ENCODE measurements around the gene ZNF219. TPM values are rescaled to one million over a fixed set of nuclear protein-coding genes. Genes with fewer than 3 reads are reported as not detected.

ZNF219 gene
- total RNA-seq, 1 donor from 2014 or later = 5.4 TPM

DNA sequence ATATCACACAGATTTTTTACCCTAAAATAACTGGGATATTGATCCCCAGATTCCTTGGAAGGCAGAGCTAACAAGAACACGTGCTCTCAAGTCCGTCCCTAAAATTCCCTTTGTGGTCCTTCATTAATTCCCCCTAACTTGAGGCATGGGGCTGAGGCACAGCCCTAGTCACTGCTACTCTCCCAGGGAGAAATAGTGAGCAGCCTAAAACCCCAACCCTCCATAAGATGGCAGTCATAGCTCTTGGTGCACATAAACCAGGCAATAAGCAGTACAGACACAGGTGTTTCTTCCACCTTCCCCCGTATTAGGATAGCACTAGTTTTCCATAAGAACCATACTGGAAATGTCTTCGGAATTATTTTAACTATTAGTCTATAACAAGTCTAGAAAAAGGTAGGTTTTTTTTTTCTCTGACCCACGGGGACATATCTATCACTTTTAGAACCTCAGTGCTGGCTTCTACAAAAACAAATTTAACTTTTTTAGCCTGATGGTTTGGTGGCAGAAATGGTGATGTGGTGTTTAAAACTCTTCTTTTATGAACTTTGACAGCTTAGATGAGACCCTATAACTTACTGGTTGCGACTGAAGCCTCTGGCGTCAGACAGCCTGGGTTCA, 31.5 kb downstream of the ZNF219 start:
- no peak for DNase-seq

GRCh38 chr14:21063479-21063878, 35.0 kb downstream of the ZNF219 start:
- no peak for DNase-seq

DNA sequence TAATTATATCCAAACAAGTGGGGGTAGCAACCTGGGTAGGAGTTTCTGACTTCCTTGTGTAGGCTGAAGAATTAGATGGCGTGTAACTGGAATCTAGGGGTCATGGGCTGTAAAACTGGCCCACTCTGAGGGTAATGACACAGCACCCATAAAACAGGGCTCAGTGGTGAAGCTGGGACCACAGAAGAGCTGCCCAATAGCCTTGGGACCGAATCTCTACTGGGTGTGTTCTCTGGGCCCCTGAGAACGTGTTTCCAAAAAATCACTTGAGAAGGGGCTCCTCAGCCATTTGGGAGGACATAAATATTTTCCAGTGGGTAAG, 37.1 kb downstream of the ZNF219 start:
- DNase-seq = no peak

DNA sequence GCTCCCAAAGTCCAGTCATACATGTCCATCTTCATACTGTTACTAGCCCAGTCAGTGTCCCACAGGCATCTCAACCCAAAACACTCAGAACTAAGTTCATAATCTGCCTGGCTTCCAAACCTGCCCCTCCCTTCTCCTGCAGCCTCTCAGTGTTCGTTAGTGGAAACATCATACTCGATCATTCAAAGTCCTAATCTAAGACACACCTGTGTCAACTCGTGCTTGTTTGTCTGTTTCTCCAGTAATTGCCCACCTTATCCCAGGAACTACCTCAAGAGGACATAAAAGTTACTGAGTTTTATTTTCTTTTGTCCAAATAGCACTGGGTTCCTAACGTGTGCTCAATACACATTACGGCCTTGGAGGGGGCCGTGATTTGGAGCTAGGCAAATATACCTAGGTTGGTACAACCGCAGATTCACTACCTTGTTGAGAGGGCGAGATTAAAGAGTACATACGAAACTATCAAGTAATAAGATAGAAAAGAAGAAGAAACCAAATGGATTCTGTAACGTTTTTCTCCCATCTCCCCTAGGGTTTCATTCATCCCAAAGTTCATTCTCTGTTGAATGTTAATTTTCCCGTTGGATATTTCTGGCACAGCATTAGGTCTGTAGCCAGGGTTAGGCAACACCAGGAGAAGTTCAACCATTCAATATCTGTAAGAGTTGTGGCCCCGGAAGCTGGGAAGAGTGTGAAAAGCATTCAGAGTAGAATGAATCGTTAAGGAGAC, 37.7 kb downstream of the ZNF219 start:
- DNase-seq = no peak

- DNase-seq = no peak
Observed at GRCh38 chr14:21059842-21060613, 38.4 kb downstream of the ZNF219 start.

DNA sequence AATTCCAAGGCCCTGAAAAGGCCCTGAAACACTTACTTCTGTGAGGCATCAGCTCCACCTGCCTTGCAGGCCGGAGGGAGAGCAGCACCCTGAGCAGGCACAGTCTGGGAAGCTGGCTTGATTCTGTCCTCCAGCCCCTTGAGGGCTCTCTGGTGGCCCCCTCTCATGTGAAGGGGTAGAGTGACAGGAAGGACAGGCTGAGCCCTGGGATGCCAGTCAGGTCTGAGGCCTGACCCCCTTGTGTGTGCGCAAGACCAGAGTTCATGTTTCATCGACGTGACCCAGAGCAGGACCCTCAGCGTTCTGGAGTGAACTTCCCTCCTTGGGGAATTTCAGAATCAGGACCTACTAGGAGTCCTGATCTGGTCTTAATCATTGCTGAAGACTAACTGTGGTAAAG, 39.6 kb downstream of the ZNF219 start:
- DNase-seq = no peak

GRCh38 chr14:21057803-21058675, 40.4 kb downstream of the ZNF219 start, which contains the start of gene RNASE8:
TSS of gene RNASE8 (plus strand) at chr14:21057822. CDS start at chr14:21057893, 71 bp downstream.
- DNase-seq = no peak

GRCh38 chr14:21056520-21057163, 41.8 kb downstream of the ZNF219 start:
- DNase-seq = no peak

DNA sequence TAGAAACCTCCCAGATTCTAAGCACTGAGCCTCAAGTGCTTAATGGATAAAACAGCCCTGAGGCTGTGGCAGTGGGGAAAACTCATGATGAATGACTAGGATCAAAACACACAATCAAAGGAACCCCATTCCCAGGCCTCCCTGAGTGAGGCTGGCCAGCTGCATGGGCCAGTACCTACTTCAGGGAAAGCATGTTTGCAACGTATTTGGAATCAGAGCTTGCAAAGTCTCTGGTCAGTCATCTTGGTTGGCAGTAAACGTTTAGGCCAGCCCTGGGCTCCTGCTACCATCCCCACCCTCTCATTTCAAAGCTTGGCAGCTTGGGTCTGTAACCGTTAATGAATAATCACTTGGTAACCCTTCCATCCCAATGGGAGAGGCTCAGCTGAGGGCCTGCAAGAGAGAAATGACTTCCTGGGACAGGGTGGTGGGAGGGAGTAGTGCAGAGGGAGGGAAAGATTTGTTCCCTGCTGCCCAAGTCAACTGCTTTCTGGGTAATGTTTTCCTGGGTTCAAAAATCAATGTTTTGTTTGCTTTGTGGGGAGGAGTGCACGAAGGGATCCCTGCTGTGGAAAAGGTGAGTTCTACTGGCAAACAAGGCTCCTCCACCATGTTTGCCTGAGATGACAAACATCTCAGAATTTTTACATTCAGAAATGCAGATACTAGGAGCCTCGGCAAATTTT, 42.9 kb downstream of the ZNF219 start:
- no peak for DNase-seq

- no peak for DNase-seq
Observed at GRCh38 chr14:21054768-21055145, 43.7 kb downstream of the ZNF219 start.

DNA sequence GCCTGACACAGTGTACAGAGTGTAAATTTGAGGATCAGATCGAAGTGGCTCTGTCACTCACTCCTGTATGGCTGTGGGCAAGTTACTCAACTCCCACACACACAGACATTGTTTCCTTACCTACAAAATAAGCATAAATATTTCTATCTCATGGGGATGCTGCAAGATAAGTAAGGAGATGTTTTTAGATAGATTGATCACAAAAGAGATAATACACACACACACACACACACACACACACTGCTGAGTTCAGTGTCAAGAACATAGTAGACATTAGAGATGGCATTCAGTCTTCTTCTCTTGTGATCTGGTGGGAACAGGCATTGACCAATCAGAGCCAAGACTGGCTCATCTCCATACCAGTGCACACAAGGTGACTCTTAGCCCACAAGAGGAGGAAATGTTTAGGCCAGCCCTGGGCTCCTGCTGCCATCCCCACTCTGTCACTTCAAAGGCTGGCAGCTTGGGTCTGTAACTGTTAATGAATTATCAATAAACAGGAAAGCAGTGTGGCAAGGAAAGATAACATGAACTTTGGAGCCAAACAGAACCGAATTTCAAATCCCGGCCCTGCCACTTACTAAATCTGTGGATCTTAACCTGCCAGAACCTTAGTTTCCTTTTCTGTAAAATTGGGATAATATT, 44.2 kb downstream of the ZNF219 start:
- DNase-seq = no peak

- no peak for DNase-seq
Observed at GRCh38 chr14:21053184-21054122, 45.0 kb downstream of the ZNF219 start.

DNA sequence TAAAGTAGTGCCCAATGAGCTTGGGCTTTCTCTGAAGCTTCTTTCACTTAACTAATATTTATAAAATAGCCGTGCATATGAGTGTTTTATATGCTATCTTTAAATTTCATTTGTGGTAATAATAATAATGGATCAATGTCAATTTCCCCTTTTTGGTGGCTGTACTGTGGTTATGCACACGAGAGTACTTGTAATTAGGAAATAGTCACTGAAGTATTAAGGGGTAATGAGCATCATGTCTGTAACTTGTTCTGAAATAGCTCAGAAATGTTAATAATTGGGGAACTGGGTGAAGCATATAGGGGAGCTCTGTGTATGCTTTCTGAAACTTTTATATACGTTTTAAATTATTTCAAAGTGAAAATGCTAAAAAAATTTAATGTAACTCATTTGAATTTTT, 47.9 kb downstream of the ZNF219 start:
- no peak for DNase-seq

GRCh38 chr14:21049271-21049673, 49.2 kb downstream of the ZNF219 start:
- no peak for DNase-seq

GRCh38 chr14:21048638-21049037, 49.8 kb downstream of the ZNF219 start:
- DNase-seq = no peak

DNA sequence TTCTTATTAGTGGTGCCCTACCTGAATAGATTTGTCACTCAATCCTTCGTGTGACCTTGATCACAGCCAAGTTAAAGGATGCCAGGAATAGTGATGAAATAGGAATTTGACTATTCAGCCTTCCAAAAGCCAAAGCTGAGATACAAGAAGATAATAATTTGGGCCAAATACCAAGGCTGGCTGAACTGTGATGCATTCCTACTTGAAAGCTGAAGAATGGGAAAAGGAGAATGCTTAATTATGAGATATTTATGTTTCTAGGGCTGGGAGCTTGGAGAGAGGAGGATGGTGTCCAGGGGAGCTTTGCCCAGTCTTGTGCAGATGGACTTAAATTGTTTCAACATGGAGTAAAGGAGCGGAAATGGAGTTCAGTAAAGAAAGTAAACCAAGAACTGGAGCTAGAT, 51.1 kb downstream of the ZNF219 start:
- no peak for DNase-seq

DNA sequence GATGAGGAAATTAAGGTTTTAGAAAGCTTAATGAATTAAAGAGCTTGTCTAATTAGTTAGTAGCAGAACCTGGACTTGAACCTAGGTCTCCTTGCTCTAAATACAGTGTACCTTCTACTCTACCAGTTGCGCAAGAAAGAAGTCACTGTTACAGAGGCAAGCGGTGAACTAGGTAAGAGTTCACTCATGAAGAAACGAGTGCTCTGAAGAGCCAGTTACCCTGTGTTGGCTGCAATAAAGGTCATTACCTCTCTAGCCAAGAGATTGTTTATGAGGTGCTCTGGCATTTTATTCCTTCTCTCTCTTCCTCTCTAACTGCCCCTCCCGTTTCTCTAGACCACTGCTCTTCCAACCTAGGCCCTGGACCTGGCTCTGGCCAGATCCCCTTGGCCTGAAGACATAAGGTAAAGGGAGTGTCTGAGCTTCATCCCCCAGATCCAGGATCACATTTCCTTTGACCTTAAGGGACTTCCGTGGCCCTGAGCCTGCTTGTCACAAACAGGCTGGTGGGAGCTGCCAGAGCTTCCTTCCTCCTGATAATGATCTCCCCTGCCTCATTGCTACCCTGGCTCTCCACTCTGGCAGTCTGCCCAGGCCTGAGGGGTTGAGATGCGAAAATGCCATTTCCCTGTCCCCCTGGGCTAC, 54.4 kb downstream of the ZNF219 start:
- no peak for DNase-seq

- no peak for DNase-seq
Observed at GRCh38 chr14:21043387-21043973, 55.0 kb downstream of the ZNF219 start.

DNA sequence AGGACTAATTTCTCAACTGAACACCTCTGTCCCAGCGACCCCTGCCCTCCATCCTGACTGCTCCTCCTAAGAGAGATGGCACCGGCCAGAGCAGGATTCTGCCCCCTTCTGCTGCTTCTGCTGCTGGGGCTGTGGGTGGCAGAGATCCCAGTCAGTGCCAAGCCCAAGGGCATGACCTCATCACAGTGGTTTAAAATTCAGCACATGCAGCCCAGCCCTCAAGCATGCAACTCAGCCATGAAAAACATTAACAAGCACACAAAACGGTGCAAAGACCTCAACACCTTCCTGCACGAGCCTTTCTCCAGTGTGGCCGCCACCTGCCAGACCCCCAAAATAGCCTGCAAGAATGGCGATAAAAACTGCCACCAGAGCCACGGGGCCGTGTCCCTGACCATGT, 55.5 kb downstream of the ZNF219 start:
- no peak for DNase-seq
